ENCODE measurements around the gene MBD2.

Gene MBD2

DNA sequence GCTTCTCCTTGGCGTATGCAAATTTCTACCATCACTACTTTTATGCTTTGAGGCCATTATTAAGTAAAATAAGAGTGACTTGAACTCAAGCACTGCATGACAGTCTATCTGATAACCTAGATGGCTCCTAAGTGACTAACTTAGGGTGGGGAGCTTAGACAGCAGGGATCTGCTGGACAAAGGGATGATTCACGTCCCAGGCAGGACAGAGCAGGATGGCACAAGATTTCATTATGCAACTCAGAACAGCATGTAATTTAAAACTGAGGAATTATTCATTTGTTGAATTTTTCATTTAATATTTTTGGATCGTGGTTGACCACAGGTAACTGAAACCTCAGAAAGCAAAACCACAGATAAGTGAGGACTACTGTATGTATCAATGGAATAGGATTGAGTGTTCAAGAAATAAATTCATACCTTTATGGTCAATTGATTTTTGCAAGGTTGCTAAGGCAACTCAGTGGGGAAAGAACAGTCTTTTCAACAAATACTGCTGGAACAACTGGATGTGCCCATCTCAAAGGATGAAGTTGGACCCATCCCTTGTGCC, 115.3 kb downstream of the MBD2 start:
- peak; percentile 29 for DNase-seq (ENCODE audit: low spot score)
- TF ChIP-seq CTCF (conservative IDR thresholded peaks at IDR 0.05; ENCODE audit: low read depth) = no peak
- no peak overlapping the region for H3K27ac ChIP-seq
- CTCF ChIA-PET = no interaction called here
- POLR2A ChIA-PET (ENCODE audit: low non-redundant PET) = no interaction called here

DNA sequence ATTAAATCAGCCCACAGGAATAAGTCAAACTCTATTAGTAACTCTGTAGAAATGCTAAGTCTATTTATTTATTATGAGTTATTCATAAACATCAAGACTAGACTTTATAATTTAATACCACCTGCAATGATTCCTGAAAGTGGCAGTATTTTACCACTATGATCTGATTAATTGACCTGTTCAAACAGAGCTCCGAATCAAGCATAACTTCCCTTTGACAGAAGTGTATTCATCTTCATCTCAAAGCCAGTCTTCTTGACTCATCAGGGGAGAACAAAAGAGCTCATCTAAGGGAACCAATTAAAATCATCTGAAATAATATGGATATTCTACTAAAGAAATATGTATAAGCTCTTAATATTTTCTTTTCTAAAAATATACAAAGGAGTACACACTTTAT, 122.3 kb downstream of the MBD2 start:
- POLR2A ChIA-PET (ENCODE audit: low non-redundant PET) = no interaction called here
- CTCF ChIA-PET = interaction anchor here (0.6 kb wide), 1 partner anchor 11 kb away, joined by 3 read pairs; no protein-coding TSS in a partner anchor
- DNase-seq (ENCODE audit: low spot score) = no peak
- no peak overlapping the region for H3K27ac ChIP-seq
- TF ChIP-seq CTCF (conservative IDR thresholded peaks at IDR 0.05; ENCODE audit: low read depth) = no peak
